Right lung (tissue), 5 donors: ENCODE measurements around the gene FNDC3B. TPM values are rescaled to one million over a fixed set of nuclear protein-coding genes. Genes with fewer than 3 reads are reported as not detected.

Source experiments
- DNase-seq, 2 donors: peaks; one replicate each; pipeline ENCODE4 v3.0.0-alpha.2; 2013
- polyA plus RNA-seq, 5 donors: library from polyadenylated mRNA; unstranded; fragments of 120-200 nt; gene quantifications; one replicate each; pipeline versions ENCODE4 v1.2.1 to v1.2.3, GENCODE V29; 2013; ENCODE audit warnings: inconsistent platforms in 1 of 5, low replicate concordance in 1 of 5; ENCODE audit not compliant: insufficient read length in 5 of 5, insufficient read depth in 1 of 5

FNDC3B gene
- polyA plus RNA-seq, 5 donors: 27.6 to 52.1 (median 40.2) TPM

DNA sequence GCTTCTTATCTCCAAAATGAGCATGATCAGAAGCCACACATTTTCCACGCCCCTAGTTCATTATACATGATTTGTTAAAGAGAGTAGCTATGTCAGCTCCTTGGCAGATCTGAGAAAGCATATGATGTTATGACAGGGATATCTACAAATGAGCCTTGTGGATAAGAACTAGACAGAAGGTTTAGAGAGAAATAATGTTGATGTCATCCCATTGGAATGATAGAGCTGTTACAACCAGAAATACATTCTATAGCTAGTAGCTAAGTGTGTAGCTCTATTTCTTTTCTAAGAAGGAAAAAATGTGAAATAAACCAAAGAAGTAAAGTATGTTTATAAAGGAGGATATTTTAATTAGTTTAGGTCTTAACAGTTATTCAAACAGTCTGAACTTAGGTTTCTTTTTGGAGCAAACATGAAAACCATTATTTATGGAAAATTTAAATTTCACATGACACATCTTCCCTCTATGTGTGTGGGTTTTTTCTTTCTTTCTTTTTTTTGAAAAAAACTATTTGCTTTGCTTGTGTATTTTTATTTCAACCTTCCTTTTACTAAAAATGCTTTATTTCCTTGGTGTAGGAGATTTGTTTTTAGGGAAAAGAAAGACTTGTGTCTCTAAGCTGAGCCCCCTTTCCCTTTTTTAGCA is 241.2 kb downstream of the FNDC3B start:
- no peak for DNase-seq

- DNase-seq: no peak
Measured at GRCh38 chr3:172281884-172282283, 242.5 kb downstream of the FNDC3B start.

DNA sequence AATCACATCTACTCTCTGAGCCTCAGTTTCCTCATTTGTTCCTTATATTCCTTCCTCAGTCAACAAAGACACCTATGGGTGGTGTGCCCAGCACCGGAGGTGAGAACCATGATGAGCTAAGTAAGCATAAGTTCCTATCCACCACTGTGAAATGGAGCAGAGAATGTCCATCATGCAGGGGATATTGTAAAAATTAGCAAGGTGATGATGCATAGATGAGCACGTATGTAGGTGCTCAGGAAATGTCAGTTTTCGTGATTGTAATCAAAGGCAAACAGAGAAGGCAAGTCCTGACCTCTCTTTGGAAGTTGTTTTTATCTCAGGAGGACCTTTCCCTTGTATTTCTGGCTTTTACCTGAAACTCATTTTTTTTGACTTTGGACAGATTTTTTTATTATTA is 243.5 kb downstream of the FNDC3B start:
- DNase-seq: no peak

- no peak for DNase-seq
Measured at GRCh38 chr3:172283841-172284357, 244.5 kb downstream of the FNDC3B start.

DNA sequence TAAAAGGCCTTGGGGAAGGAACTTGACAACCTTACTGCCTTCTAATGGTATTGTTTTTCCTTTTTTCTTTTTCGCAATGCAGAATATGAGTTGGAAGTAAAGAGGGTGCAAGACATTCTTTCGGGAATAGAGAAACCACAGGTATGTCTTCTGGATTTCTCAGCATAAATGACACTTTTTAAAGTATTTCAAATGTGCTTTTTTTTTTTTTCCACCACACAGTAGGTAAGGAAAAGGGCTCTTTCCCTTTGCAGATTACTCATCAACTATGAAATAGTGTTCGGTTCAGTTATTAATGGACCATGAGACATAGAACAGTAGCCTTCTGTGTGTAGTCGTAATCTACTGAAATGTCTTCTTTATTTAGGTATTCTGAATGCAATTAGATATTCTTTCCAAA is 246.5 kb downstream of the FNDC3B start:
- no peak for DNase-seq

- DNase-seq: no peak
Measured at GRCh38 chr3:172286548-172287148, 247.3 kb downstream of the FNDC3B start.

GRCh38 chr3:172287937-172288477 is 248.6 kb downstream of the FNDC3B start:
- DNase-seq: no peak

DNA sequence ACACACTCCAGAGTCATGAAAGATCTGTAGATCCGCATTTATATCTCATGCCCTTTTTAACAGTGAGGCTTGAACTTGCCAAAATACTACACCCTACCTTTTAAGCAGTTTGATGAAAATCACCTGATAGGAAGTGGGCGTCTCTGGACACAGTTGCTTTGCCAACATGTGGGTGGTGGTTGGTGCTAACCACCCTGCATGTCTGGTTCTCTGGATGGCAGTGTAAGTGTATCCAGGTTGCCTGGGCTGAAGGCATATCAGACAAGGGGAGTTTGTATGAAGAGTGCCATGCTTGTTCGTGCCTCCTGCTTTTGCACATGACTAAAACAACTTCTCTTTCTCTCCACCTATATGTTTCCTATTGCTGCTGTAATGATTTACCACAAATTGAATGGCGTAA is 249.3 kb downstream of the FNDC3B start:
- no peak for DNase-seq

DNA sequence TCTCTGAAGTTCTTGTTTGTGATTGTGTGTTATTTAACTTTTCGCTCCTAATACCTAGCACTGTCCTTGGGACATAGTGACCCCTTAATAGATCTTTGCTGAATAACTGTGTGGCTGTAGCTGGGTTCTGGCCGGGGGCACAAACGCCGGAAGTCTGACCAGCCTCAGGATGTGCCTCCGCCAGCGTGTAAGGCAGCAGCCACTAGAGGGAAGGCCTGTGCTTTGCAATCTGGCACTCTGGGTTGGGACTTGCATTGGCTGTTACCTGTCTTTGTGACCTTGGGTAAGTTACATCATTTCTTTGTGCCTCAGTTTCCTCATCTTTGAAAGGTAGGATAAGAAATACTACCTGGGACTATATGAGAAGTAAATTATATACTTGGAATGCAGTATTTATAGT is 250.2 kb downstream of the FNDC3B start:
- no peak for DNase-seq

GRCh38 chr3:172290457-172290856 is 251.1 kb downstream of the FNDC3B start:
- DNase-seq: no peak

GRCh38 chr3:172291650-172292049 is 252.3 kb downstream of the FNDC3B start:
- no peak for DNase-seq

- DNase-seq: no peak
Measured at GRCh38 chr3:172292422-172292821, 253.0 kb downstream of the FNDC3B start.

DNA sequence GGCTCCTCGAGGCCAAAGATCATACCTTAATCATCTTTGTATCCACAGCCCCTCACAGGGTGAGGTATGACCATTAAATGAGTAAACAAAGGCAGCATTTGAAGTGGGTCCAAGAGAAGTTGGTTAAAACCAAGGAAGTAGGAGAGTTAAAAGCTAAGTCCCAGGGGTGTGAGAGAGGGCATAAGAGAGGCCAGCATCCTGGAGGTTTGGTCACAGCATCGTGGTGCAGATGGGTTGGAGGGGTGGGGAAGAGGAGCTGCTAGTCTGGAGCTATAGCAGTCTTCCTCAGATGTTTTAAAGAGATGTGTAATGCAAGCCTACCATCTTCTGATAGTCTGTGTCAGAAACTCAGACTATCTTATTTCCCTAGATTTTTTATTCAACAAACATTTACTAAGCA is 253.7 kb downstream of the FNDC3B start:
- DNase-seq: no peak

GRCh38 chr3:172294223-172294806 is 254.9 kb downstream of the FNDC3B start:
- DNase-seq: no peak

DNA sequence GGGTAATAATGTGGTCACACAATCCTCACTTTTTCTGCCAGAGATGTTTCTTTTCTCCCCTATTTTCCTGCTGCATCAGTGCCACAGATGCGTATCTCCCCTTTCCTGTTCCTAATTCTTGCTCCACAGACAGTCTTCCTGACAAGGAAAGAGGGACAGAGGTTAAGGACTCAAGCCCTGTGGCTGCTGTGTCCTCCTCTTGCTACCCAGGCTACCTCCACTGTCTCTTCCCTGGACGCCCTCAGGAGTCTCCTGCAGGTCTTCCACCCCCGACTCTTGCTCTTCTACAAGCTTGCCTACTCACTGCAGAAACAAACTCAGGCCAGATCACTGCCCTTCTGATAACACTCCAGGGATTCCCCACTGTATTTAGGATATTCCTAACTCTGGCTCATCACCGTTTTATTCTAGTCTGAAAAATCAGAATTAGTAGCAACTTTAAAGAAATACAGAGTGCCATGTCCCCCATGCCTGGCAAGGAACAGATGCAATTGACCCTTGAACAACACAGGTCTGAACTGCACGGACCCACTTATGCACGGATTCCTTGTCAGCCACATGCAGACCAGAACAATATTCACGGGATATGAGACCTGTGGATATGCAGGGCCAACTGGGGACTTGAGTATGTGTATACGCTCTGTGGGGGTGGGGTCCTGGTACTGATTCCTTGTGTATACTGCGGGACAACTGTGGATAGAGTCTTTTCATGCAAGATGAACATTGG is 257.0 kb downstream of the FNDC3B start:
- no peak for DNase-seq

DNA sequence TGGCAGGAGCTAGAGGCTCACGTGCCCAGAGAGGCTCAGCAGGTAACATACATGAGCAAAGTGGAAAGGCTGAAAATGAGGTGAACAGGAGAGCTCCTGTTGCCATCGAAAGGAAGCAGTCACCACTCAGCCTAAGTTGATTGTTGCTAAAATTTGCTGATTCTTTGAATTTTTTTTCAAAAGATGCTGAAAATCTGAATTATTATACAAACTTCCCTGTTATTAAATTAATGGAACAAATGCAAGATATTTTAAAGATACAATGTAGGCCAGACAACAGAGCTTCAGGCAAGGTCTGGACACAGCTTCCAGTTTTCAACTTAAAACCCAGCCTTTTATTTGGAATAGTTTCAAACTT is 257.6 kb downstream of the FNDC3B start:
- DNase-seq: no peak

- DNase-seq: no peak
Measured at GRCh38 chr3:172298247-172298646, 258.9 kb downstream of the FNDC3B start.

DNA sequence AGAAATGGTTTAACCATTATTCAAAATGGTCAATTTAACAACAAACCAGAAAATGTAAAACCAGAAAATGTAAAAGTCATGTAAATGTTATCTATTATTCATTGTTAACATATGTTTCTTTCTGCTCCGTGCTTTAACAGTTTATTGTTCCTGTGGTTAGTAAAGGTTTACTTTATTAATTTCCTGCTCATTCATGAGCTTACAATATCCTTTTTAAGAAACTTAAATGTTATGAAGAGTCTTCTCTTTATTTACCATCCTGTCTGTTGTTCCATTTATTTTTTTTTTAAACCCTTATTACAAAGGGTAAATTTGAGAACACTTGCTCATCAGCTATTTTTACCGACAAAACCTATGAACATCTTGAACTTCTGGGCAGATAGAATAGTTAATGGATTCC is 260.8 kb downstream of the FNDC3B start:
- no peak for DNase-seq

- DNase-seq: no peak
Measured at GRCh38 chr3:172300862-172301261, 261.5 kb downstream of the FNDC3B start.

GRCh38 chr3:172302203-172302602 is 262.8 kb downstream of the FNDC3B start:
- DNase-seq: no peak

GRCh38 chr3:172303181-172303580 is 263.8 kb downstream of the FNDC3B start:
- no peak for DNase-seq

DNA sequence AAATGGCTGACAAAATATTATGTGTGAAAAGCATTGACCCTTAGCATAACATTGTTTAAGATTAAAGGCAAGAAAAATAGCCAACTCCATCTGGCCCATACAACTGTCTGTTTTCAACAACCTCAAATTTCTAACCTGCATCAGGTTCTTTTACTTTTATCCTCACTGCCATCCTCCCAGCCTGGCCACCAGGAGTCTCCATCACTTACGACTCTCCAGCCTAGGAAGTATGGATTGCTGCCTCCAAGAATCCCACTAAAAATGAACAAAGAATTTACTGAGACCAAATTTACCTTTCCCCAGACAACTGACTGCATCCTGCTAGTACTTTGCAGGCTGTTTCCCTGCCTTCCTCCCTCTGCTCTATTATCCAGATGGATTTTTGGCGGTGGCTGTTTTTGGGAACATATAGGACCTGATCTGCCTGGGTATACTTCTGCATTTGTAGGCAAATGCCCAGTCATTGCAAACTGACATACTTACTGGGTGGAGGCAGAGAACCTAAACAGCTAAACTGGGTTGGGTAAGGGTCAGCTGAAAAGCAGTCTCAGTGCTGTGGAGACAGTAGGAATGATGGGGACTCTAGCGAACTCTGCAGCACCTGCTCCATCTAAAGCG is 264.7 kb downstream of the FNDC3B start:
- no peak for DNase-seq
